NOMO-1 (cell line): ENCODE measurements around the gene UTS2B.

Source experiments
- DNase-seq, 2 experiments: peaks; one replicate each; lab custom pipeline; 2025; ENCODE audit not compliant: unreplicated experiment in 2 of 2; lab: John Stamatoyannopoulos, UW

UTS2B gene

DNA sequence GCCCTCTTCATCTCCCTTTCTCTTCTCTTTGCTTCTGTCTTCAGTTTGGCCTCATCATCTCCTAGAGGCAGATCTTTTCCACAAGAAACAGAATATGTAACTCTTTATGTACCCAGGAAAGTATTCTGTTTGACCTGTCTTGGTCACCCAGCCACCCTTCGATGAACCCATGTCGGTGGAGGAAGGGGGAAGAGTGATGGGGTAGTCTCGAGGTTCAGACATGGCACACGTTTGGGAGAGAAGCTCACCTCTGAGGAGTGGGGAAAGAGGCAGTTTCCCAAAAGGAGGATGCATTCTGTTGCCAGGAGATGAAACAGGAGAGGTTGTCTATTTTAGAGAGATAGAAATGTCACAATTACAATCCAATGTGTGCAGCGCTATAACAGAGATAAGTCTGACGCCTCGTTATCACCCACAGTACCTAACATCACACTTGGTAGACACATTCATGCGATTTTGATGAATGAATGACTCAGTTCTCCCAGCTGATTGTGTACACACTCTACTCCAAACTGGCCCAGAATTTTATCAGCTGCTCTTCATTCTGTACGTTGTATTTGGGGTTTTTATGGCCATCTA is 1.9 kb downstream of the UTS2B start:
- DNase-seq = no peak

DNA sequence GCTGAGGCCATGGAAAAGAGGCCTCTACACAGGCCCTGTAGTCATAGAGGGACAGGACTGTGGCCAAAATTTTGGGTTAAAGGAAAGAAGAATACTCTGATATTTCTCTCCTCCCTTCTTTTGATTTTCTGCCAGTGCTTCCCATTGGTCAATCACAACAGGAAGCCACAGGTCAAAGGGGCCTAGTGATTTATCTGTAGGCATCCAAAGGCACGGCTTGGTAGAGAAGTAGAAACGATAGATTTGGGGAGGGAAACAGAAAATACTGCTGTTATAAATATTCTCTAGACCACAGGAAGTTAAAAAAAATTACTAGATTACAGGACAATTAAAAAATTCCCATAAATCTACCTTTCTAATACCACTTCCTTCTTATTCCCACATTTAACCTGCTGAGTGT is 2.8 kb downstream of the UTS2B start:
- no peak for DNase-seq

DNA sequence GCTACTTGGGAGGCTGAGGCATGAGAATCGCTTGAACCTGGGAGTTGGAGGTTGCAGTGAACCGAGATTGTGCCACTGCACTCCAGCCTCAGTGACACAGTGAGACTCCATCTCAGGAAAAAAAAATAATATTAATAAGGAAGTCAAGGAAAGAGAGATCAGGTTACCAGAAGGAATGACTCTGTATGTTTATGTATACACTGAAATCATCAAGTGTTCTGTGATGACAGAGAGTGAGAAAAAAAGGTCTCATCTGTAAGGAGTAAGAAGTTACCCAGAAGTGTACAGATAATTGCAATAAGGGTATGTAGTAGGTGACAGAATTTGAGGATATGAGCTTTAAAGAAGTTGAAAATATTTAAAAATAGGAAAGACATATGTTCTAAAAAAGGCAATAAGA is 5.4 kb downstream of the UTS2B start:
- DNase-seq = no peak

DNA sequence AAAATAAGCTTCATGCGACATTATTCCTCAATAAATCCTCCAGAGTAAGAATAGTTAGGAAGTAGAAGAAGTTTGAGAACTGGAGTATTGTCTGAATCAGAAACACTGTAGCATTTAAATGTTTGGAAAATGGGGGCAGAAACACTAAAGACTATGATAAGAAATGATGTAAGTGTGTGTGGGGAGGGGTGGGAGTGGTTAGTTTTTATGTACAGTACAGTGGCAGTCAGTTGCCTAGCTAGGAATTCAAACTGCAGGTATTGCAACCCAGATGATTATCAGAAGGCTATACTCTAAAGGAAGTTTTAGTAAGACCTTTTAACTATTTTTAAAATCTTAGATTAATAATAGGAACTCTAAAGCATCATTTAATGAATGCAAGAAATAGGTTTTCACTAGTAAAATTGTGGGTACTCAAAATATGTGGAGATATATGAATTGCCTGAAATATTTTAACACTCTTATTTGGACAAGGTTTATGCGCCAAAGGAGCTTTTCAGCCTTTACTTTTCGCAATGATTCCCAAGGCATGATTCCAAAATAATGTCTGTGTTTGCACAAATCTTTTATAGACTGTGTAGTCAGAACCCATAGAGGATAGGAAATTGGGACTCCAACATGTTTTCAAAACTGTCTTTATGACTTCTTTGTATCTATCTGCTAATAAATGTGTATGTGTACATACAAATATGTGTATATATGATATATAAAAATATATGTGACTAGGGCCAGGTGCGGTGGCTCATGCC is 9.1 kb downstream of the UTS2B start:
- DNase-seq = no peak

DNA sequence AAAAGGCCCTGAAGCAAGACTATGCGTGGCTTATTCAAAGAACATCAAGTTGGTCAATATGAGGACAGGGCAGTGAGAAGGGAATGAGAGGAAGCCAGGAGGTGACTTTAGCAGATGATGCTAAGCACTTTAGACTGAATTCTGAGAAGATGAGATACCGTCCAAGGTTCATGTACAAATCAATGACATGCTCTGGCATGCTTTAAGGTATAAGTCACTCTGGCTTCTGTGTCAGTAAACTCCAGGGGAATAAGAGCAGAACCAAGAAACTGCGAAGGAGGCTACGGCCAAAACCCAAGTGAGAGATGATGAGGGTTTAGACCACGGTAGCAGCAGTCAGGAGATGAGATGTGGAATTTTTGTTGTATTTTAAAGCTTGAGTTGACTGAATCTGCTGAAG is 10.0 kb downstream of the UTS2B start:
- DNase-seq = no peak

DNA sequence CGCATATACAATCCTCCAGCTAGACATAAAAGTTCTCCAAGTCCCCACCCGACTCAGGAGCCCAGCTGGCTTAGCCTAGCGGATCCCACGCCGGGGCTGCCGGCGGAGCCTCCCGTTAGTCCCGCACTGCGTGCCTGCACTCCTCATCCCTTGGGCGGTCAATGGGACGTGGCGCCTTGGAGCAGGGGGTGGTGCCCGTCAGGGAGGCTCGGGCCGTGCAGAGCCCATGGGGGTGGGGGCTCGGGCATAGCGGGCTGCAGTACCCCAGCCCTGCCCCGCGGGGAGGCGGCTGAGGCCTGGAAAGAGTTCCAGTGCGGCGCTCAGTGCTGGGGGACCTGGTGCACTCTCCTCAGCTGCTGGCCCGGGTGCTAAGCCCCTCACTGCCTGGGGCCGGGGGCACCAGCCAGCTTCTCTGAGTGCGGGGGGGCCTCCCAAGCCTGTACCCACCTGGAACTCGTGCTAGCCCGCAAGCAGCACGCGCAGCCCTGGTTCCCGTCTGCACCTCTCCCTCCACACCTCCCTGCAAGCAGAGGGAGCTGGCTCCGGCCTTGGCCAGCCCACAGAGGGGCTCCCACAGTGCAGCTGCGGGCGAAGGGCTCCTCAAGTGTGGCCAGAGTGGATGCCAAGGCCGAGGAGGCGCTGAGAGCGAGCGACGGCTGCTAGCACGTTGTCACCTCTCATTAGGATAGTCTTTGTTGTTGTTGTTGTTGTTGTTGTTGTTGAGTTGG is 13.3 kb downstream of the UTS2B start:
- no peak for DNase-seq

DNA sequence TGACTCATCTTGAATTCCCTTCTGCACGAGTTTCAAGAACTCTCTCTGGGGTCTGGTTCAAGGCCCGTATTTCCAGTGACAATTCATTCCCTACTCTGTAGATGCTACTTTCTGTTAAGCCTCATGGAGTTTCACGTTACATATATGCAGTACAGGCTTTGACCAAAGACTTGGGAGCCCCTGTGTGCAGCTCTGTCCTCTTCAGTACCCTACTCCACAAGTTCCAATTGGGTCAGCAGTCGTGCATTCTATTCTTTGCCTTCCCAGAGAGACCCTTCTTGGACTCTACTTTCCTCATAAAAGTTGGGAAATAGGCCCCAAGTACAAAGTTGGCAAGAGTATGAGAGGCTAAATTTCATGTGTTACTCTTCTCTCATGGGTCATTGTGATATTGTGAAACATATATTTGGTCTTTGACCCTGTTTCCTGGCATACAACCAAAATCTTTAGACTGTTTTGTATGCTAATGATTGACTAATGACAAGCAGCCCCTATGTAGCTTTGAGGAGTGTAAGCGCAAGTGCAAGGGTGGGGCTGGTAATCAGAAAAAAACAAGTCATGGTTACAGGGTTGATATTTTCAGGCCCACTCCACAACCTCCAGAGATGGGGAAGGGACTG is 16.1 kb downstream of the UTS2B start:
- no peak for DNase-seq

DNA sequence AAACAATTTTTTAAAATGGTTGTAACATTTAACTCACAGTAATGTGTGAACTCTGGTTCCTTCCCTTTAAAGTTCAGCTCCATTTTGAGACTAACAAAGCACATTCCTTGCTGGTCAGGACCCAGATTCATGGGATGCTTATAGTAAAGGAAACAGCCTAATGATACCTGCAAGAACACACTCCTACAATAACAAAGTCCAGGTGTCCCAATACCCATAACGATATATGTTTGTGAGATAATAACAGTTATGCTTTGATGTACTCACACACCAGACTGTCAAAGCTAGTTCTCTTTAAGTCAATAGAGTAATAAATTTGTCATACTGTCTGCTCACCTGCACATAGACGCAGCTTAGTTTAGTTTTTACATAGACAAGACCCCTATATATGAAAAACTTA is 17.0 kb downstream of the UTS2B start:
- DNase-seq = no peak

DNA sequence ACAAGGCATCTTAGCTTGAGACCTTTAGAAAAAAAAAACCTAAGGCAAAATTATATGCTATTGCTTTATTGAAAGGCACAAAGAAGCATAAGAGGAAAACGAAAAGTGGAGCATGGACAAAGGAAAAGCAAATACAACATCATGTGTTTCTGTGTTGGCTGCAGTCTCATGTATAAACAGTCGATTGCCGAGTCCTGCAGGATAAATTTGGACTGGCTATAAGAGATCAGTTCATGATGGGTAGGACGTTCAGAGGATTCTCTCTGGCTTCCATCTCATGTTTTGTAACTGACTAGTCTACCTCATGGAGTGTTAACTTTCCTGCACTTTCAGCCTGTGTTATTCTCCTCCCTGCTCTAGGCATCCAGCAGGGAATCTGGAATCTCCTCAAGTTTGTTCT is 23.0 kb downstream of the UTS2B start:
- no peak for DNase-seq

DNA sequence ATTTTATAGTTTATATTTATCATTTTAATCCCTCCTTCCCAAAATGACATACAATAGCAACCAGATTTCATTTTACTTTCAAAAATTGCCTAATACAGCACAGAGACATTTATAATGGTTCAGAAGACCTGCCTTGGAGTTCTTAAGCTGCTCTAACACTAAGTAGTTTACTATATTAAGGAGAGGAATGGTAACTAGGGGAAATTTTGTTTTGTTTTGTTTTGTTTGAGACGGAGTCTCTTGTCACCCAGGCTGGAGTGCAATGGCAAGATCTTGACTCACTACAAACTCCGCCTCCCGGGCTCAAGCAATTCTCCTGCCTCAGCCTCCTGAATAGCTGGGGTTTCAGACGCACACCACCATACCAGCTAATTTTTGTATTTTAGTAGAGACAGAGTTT is 23.9 kb downstream of the UTS2B start:
- DNase-seq = no peak

DNA sequence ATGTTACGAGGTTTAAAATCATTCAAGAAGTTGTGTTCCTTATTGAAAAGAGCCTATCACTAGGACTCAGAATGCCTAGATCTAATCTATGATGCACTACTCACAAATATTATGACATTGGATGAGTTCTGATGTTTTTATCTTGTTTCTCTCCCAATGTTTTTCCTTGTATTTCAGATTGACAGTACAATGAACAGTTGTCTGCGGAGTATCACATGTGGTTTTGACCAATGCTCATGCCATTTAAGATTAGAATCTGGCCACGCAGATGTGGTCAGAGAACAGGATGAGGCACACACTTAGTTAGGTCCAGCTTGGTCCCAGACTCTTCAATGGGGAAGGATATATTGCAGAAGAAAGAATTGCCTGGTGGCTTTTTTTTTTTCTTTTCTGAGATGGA is 26.7 kb downstream of the UTS2B start:
- no peak for DNase-seq

DNA sequence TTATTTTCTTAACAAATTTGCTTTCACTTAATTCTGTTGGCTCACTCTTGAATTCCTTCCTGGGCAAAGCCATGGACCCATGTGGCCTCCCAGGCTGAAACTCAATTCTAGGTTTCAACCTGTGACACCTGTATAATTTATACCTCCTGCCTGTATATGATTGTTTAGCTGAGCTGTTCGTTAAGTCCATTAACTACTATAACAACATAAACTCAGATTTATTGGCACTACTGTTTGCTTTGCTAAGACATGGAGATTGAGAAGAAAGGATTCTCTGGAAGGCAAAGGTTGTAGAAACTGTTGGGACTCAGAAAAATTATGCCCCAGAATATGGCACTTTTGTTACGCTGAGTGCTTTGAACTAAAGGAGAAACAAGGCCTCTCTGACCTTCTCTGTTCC is 27.9 kb downstream of the UTS2B start:
- no peak for DNase-seq

DNA sequence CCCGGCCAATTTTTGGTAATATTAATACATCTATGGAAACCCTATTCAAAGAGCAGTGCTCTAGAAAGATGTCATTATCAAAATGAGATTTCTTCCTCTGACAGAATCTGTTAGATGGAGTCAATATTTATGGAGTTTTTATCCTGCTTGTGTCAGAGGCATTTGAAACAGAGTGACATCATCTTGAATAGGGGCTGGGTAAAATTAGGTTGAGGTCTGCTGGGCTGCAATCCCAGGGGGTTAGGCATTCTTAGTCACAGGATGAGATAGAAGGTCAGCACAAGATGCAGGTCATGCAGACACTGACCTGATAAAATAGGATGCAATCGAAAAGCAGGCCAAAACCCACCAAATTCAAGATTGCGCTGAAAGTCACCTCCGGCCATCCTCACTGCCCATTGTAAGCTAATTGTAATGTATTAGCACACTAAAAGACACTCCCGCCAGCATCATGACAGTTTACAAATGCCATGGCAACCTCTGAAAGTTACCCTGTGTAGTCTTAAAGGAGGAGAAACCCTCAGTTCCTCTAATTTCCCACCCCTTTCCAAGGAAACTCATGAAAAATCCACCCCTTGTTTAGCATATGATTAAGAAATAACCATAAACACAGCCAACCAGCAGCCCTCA is 28.4 kb downstream of the UTS2B start:
- DNase-seq = no peak

DNA sequence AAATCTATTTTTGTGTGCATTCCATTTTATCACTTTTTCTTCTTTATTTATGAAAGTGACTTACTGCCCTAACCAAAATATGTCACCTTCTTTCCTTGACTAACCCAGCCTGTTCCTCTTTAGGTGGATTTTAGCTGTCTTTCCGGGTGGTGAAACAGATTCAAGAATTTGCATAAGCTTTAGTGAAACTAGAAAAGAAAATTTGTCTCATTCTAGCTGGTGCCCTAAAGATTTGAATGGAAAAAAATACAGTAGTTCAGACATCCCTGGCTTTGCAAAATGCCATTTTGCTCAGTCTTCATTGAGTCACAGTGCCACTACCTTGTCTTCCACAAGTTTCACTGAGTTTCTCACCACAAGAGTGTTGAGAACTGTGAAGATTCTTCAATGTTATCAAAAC is 29.3 kb downstream of the UTS2B start:
- DNase-seq = peak; percentile 63 to 66

DNA sequence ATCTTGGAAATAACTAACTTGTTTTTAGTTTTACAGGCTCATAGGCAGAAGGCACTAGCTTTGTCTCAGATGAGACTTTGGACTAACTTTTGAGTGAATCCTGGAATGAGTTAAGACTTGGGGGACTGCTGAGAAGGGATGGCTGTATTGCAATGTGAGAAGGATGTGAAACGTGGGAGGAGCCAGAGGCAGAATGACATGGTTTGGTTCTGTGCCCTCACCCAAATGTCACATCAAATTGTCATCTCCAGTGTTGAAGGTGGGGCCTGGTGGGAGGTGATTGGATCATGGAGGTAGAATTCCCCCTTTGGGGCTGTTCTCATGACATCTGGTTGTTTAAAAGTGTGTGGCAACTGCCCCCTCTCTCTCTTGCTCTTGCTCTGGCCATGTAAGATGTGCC is 29.9 kb downstream of the UTS2B start:
- no peak for DNase-seq

DNA sequence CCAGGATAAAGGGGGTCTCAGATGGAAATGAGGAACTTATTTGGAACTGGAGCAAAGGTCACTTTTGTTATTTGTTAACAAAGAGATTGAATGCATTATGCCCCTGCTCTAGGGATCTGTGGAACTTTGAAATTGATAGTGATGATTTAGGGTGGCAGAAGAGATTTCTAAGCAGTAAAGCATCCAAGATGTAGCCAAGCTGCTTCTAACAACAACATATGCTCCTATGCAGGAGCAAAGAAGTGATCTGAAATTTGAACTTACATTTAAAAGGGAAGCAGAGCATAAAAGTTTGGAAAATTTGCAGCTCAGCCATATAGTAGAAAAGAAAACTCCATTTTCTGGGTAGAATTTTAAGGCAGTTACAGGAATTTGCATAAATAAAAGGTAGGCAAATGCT is 31.5 kb downstream of the UTS2B start:
- DNase-seq = no peak

DNA sequence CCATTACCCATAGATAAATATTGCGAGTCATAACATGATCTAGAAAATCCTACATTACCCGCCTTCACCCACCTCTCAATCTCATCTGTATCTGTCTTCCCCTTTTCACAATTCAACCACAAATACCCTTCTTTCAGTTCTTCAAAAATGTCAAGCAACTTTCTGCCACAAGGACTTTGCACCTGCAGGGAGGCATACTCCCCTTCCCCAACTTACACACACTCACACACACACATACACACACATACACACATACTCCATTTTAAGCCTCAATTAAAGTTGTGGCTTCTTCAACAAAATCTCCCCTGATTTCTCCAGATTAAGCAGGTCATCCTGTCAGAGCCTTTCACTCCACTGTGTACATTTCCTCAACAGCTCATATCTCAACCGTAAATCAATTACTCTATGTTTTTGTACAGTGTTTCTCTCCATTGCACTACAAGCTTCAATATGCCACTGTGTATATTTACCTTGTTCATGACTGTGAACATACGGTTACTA is 34.2 kb downstream of the UTS2B start:
- DNase-seq = peak; percentile 84 to 94

DNA sequence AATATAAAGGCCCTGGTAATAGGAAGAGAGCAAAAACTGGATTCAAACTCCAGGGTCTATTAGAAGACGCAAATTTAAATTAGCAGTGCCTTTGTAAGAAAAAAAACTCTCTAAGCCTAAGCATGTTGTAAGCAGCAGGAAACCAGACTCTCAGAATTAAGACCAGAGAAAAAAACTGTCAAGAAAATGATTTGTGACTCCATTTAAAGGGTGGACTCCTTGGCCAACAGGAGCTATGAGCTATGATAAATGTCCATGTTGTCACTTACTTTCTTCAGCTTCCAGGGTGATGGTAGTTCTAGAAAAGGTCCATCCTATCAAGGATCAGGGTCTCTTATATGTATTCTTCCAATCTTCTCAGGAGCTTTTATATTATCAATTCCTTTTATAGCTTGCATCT is 36.0 kb downstream of the UTS2B start:
- peak in 1 of 2 experiments; percentile 45 for DNase-seq

DNA sequence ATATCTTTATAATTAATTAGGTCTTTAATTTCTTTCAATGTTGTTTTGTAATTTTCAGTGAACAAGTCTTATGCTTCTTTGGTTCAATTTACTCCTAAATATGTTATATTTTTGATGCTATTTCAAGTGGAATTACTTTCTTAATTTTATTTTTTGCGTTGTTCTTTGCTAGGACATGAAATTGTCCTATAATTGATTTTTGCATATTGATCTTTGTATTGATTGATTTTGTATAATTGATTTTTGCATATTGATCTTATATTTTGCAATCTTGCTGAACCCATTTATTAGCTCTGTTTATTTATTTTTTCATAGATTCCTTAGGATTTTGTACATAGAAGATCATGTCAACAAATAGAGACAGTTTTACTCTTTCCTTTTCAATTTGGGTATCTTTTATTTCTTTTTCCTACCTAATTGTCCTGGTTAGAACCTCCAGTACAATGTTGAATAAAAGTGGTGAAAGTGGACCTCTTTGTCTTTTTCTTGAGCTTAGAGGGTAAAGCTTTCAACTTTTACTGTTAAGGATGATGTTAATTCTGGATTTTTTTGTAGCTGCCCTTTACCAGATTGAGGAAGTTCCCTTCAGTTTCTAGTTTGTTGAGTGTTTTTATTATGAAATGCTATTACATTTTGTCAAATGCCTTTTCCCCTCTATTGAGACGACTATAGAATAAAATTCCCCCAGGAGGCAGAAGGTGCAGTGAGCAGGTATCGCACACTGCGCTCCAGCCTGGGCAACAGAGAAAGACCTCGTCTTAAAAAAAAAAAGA is 37.9 kb downstream of the UTS2B start:
- peak; percentile 72 to 76 for DNase-seq

DNA sequence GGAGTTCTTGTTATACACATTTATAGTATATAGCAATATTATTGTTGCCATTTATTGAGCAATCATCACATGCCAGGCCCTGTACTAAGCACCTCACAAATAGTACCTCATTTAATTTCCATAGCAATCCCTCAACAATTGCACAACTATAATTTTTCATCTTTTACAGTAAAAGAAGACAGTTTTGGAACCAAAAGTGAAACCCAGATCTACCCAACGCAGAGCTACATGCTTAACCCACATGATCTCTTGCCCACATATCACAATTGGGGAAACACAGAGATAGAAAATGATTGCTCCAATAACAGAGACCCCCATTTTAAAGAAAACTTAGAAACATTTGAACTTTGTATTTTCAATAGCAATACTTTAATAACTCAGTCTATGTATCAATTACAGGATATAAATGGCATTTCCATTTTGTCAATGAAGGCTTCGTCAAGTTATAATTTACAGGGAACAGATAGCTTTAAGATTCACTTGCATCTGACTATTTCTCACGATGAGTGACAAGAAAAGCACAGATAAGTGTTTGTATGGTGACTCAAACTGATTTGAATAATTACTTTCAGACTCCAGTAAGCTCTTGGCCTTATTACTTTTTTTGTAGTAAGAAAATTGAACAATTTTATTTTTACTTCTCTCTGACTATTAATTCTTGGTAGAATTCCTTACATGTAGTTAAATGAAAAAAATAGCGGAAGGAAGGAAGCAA is 39.9 kb downstream of the UTS2B start:
- peak; percentile 42 to 81 for DNase-seq
